Ishikawa (cell line): ENCODE measurements around the gene TFB1M.

Source experiments
- CEBPB ChIP-seq: IDR thresholded peaks from 2 replicates; pipeline ENCODE4 v1.6.1; 2012
- CREB1 ChIP-seq: IDR thresholded peaks from 2 replicates; pipeline ENCODE4 v1.6.1; 2012; ENCODE audit warnings: low read depth
- EGR1 ChIP-seq: IDR thresholded peaks from 2 replicates; pipeline ENCODE4 v1.6.1; 2012
- EP300 ChIP-seq: IDR thresholded peaks from 2 replicates; pipeline ENCODE4 v1.6.1; 2012; ENCODE audit warnings: borderline replicate concordance
- FOXM1 ChIP-seq: IDR thresholded peaks from 2 replicates; pipeline ENCODE4 v1.6.1; 2012; ENCODE audit warnings: low read depth, borderline replicate concordance
- MAX ChIP-seq: IDR thresholded peaks from 2 replicates; pipeline ENCODE4 v1.6.1; 2012
- NFIC ChIP-seq: IDR thresholded peaks from 2 replicates; pipeline ENCODE4 v1.6.1; 2012
- RAD21 ChIP-seq: IDR thresholded peaks from 2 replicates; pipeline ENCODE4 v1.6.1; 2012; ENCODE audit warnings: low read depth
- REST ChIP-seq: IDR thresholded peaks from 2 replicates; pipeline ENCODE4 v1.6.1; 2012; ENCODE audit warnings: low read depth, mild to moderate bottlenecking
- TAF1 ChIP-seq: IDR thresholded peaks from 2 replicates; pipeline ENCODE4 v1.6.1; 2012; ENCODE audit warnings: low read depth, mild to moderate bottlenecking
- TCF12 ChIP-seq: IDR thresholded peaks from 2 replicates; pipeline ENCODE4 v1.6.1; 2012; ENCODE audit warnings: low read depth
- TEAD4 ChIP-seq: IDR thresholded peaks from 2 replicates; pipeline ENCODE4 v1.6.1; 2012
- USF1 ChIP-seq: IDR thresholded peaks from 2 replicates; pipeline ENCODE4 v1.6.1; 2012
- YY1 ChIP-seq: IDR thresholded peaks from 2 replicates; pipeline ENCODE4 v1.6.1; 2012; ENCODE audit warnings: low read depth
- ZBTB7A ChIP-seq: IDR thresholded peaks from 2 replicates; pipeline ENCODE4 v1.6.1; 2012; ENCODE audit warnings: low read depth

TFB1M gene

GRCh38 chr6:155269765-155270164 lies 44.5 kb downstream of the TFB1M start:
- TF ChIP-seq CEBPB: no peak
- no peak for TF ChIP-seq NFIC
- TF ChIP-seq USF1: no peak
- no peak for TF ChIP-seq EP300
- TF ChIP-seq YY1: no peak
- TF ChIP-seq REST: no peak
- TF ChIP-seq ZBTB7A: no peak
- no peak for TF ChIP-seq EGR1
- TF ChIP-seq FOXM1: no peak
- no peak for TF ChIP-seq TEAD4
- no peak for TF ChIP-seq MAX
- TF ChIP-seq CREB1: no peak
- TF ChIP-seq RAD21: no peak

- TF ChIP-seq RAD21: peak; percentile 29; the same call in 1 of the 2 replicates
Measured at GRCh38 chr6:155268088-155268867, 46.0 kb downstream of the TFB1M start.

DNA sequence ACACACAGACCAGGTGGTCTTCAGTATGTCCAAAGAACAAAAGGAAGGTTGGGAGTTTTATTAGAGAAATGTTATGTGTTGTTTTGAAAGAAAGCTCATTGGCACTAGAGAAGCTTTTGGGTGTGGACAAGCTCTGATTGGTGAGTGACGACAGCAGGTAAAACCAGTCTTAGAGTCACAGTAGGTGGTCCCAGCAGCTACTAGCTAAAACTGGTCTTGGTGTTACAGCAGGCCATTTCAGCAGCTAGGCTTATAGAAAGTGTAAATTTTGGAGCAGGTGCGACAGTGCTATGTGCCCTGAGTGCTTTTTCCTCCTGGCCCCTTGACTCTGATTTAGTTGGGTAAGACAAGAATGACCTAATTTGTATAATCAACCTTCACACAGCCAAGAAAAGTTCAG lies 46.9 kb downstream of the TFB1M start:
- no peak for TF ChIP-seq EGR1
- TF ChIP-seq USF1: no peak
- TF ChIP-seq TEAD4: no peak
- no peak for TF ChIP-seq MAX
- no peak for TF ChIP-seq FOXM1
- no peak for TF ChIP-seq CREB1
- no peak for TF ChIP-seq CEBPB
- no peak for TF ChIP-seq EP300
- no peak for TF ChIP-seq REST

DNA sequence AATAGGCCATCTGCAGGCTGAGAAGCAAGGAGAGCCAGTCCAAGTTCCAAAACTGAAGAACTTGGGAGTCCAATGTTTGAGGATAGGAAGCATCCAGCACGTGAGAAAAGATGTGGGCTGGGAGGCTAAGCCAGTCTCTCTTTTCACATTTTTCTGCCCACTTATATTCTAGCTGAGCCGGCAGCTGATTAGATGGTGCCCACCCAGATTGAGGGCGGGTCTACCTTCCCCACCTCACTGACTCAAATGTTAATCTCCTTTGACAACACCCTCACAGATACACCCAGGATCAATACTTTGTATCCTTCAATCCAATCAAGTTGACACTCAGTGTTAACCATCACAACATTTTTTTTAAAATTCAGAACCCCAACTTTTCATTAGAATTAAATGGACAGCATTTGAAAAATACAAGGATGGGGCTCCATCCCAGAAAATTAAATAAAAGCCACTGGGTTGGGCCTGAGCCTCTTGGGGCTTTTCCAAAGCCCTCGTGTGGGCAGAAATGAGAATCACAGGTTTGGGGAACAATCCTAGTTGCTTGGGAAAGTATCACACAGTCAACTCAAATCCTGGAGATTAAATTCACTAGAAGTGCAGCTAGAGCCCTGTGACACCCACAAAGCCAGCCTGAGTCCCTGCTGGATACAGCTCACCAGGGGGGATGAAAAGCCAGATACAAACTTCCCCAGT lies 48.3 kb downstream of the TFB1M start:
- TF ChIP-seq TEAD4 (no peak), EP300 (no peak), USF1 (no peak), YY1 (no peak), REST (no peak), TCF12 (no peak), FOXM1 (no peak), TAF1 (no peak), RAD21 (no peak), MAX (no peak), EGR1 (no peak), CEBPB (no peak), ZBTB7A (no peak), NFIC (no peak), CREB1 (no peak)
